SU-DHL-6 (cell line): Measurements from ENCODE around the gene SOHLH2.

Source experiments
- EZH2phosphoT487 ChIP-seq: fragments of 200-600 bp; sonication (generic), shearing (Covaris generic); conservative IDR thresholded peaks from 2 replicates; pipeline ENCODE4 v1.6.1; 2018; ENCODE audit warnings: mild to moderate bottlenecking, antibody characterized with exemption, low read length, moderate library complexity, mixed read lengths
- TF ChIP-seq, protein P1 (sequence below): fragments of 200-600 bp; sonication (generic); IDR thresholded peaks from one replicate; pipeline ENCODE4 v1.5.1; 2017; ENCODE audit warnings: antibody characterized with exemption, mild to moderate bottlenecking, low read length, moderate library complexity; ENCODE audit not compliant: insufficient read depth, poor library complexity, severe bottlenecking

GRCh38 chr13:36211567-36211966, 2.8 kb downstream of the SOHLH2 start:
- TF ChIP-seq, protein P1, sequence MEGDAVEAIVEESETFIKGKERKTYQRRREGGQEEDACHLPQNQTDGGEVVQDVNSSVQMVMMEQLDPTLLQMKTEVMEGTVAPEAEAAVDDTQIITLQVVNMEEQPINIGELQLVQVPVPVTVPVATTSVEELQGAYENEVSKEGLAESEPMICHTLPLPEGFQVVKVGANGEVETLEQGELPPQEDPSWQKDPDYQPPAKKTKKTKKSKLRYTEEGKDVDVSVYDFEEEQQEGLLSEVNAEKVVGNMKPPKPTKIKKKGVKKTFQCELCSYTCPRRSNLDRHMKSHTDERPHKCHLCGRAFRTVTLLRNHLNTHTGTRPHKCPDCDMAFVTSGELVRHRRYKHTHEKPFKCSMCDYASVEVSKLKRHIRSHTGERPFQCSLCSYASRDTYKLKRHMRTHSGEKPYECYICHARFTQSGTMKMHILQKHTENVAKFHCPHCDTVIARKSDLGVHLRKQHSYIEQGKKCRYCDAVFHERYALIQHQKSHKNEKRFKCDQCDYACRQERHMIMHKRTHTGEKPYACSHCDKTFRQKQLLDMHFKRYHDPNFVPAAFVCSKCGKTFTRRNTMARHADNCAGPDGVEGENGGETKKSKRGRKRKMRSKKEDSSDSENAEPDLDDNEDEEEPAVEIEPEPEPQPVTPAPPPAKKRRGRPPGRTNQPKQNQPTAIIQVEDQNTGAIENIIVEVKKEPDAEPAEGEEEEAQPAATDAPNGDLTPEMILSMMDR, result no peak
- no peak for TF ChIP-seq EZH2phosphoT487
